Endothelial cell of hepatic sinusoid (primary cell): ENCODE data around the gene MYO1F.
"Not testable (repeated sequence)": the region's sequence is repeated elsewhere in the genome, so short reads cannot be mapped to it uniquely, and the experiment has no call there.

ENCODE experiments used
- in situ Hi-C: cut with HindIII; loops from 2 replicates; pipeline ENCODE4 v1.10.0; 2017; ENCODE audit warnings: low sequenced_read_pairs

Gene MYO1F

GRCh38 chr19:8577247-8577646 lies at the start of gene MYO1F:
Gene MYO1F, minus strand, starts transcription at chr19:8577442. Its CDS starts 133 bp downstream, at chr19:8577309.
- in situ Hi-C loops: no loop called here

- in situ Hi-C loops: no loop called here
Observed at GRCh38 chr19:8626842-8627241, 49.6 kb upstream of the MYO1F start.

- in situ Hi-C loops: not testable (repeated sequence)
Observed at GRCh38 chr19:8622886-8623285, 45.6 kb upstream of the MYO1F start.

GRCh38 chr19:8618751-8619150 lies 41.5 kb upstream of the MYO1F start:
- in situ Hi-C loops: no loop called here

GRCh38 chr19:8617984-8618383 lies 40.7 kb upstream of the MYO1F start:
- in situ Hi-C loops: no loop called here

GRCh38 chr19:8617325-8617724 lies 40.1 kb upstream of the MYO1F start:
- in situ Hi-C loops: not testable (repeated sequence)

GRCh38 chr19:8616861-8617260 lies 39.6 kb upstream of the MYO1F start:
- in situ Hi-C loops: no loop called here

GRCh38 chr19:8615813-8616596 lies 38.8 kb upstream of the MYO1F start:
- in situ Hi-C loops: no loop called here

GRCh38 chr19:8615024-8615423 lies 37.8 kb upstream of the MYO1F start:
- in situ Hi-C loops: no loop called here

- in situ Hi-C loops: no loop called here
Observed at GRCh38 chr19:8614455-8614854, 37.2 kb upstream of the MYO1F start.

- in situ Hi-C loops: no loop called here
Observed at GRCh38 chr19:8612807-8613171, 35.5 kb upstream of the MYO1F start.

- in situ Hi-C loops: no loop called here
Observed at GRCh38 chr19:8611877-8612806, 34.9 kb upstream of the MYO1F start.

GRCh38 chr19:8611391-8611876 lies 34.2 kb upstream of the MYO1F start:
- in situ Hi-C loops: no loop called here

- in situ Hi-C loops: no loop called here
Observed at GRCh38 chr19:8610936-8611300, 33.7 kb upstream of the MYO1F start.

- in situ Hi-C loops: no loop called here
Observed at GRCh38 chr19:8610041-8610935, 33.0 kb upstream of the MYO1F start, which contains the start of gene ADAMTS10. Gene ADAMTS10, minus strand, starts transcription at chr19:8610715. Its CDS starts 5,005 bp downstream, at chr19:8605710.

GRCh38 chr19:8609279-8610040 lies 32.2 kb upstream of the MYO1F start:
- in situ Hi-C loops: loop anchor here (5.0 kb wide), 1 partner anchor 48 kb away; no protein-coding TSS in a partner anchor

- in situ Hi-C loops: loop anchor here (5.0 kb wide), 1 partner anchor 48 kb away; no protein-coding TSS in a partner anchor
Observed at GRCh38 chr19:8608941-8609278, 31.7 kb upstream of the MYO1F start.

GRCh38 chr19:8607386-8607785 lies 30.1 kb upstream of the MYO1F start:
- in situ Hi-C loops: loop anchor here (5.0 kb wide), 1 partner anchor 50 kb away; no protein-coding TSS in a partner anchor

- in situ Hi-C loops: loop anchor here (5.0 kb wide), 1 partner anchor 52 kb away; no protein-coding TSS in a partner anchor
Observed at GRCh38 chr19:8605514-8605913, 28.3 kb upstream of the MYO1F start.

GRCh38 chr19:8601796-8602195 lies 24.6 kb upstream of the MYO1F start:
- in situ Hi-C loops: no loop called here
